ENCODE measurements around the gene WFDC12.

The WFDC12 gene

DNA sequence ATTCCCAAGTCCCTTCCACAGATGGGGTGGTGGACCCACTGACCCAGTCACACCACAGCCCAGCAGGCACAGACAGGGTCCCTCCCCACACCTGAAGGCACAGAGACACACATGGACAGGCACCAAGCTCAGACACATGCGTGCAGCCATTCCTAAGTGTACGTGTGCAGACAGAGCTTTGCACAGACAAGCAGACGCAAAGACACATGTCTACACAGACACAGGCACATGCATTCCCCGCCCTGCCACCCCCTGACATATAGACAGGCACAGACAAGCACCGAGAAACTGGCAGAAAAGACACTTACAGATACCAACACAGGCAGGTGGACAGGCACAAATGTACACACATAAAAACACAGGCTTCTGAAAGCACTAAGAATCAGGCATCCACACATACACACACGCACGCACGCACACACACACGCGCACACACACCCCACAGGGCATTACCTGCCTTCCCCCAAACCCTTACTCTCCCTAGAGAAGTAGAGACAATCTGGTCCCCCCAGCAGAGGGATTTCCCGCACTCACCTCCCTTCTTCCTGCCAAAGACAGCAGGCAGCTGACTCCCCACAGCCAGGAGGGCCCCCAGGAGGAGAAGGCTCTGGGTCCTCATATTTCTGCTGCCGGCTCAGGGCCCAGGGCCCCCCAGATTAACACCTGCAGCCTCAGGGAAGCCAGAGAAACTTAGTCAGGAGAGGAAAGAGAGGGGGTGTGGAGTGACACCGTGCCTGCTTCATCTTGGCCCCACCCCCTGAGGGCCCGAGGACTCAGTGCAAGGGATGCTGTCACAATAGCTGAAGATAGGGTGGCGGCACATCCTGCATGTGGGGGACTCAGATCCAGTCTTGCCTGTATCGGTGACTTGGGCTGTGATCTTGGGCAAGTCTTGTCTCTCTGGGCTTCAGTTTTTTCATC lies 9.5 kb downstream of the WFDC12 start, which contains the start of gene WFDC5:
Gene WFDC5 (minus strand): TSS at position 710 of the 921 bp plus-strand sequence. CDS start 91 bp downstream, at position 619.
- no peak for DNase-seq

DNA sequence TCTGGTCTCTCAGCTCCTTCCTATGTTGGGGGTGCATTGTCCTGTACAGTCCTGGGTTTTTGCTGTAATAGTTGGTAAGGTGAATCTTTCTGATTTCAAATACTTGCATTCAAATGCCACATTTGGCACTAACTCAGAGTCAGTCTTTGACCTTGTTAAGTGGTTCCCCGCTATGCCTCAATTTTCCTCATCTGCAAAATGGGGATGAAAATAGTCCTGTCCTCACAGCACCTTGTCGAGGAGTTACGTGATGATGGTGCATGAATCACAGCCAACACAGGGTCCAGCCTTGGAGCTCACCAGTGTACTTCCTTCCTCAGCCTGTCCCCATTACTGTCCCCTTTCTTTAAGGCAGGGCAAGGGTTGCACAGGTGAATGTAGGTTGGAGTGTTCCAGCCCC lies 10.4 kb downstream of the WFDC12 start:
- DNase-seq = no peak

GRCh38 chr20:45112754-45113153 lies 11.5 kb downstream of the WFDC12 start:
- DNase-seq = no peak

DNA sequence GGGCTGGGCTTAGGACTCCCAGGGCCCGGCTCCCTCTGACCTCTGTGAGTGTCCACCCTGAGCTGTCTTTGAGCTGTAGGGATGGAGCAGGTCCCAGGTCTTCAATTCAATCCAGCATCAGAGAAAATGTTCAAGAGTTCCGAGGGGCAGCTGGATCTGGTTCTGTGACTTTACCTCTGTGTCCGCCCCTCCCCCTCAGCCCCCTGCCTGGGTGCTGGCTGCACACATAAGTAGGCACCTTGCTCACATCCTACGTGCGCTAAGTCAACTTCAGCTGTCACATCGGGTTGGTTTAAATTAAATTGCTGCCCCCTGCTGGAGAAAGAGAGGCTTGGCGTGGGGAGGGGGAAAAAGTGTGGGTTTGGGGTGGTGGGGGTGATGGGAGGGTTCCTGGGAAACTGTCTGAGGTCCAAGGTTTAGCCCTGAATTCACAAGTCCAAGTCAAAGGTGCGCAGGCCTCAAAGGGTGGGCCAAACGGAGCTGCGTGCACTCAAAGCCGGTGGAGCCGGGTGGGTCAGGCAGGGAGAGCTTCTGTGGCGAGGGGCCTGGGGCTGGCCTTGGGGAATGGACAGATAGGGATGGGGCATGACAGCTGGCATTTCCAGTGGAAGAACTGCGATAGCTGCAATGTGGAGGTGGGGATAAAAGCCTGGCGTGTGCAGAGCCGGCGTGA lies 12.3 kb downstream of the WFDC12 start:
- DNase-seq = no peak

DNA sequence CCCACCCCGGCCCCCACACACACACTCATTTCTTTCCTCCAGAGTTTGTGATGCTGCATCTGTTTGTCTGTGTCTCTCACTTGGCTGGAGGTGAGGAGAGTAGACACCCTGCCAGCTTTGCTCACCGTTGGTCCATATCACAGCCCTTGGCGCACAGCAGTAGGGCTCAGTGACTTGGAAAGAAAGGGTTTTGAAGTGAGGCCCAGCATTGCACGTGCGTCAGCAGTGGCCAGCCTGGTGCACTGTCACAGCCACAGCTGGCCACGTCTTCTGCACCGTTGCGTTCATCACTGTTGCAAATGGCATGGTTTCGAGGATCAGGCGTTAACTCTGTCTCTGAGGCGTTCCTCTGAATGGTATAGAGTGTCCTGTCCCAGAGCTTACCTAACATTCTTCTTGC lies 13.0 kb downstream of the WFDC12 start:
- no peak for DNase-seq

DNA sequence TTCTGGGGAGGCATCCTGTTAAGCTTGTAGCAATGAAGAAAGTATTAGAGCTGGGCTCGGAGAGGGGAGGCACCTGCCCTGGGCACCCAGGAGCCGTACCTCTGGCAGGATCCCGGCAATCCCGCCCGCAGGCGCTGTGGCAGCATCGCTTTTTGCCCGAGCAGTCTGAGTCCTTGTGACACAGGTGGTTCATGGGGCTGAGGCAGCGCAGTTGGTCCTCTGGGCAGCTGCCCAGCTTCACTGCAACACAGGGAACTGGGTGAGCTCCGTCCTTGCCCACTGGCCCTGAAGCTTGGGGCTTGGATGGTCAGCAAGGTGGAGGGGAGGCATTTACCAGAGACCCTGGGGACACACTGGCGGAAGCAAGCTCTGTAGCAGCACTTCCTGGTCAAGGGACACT lies 14.0 kb downstream of the WFDC12 start:
- no peak for DNase-seq

- DNase-seq = no peak
Observed at GRCh38 chr20:45109634-45110033, 14.6 kb downstream of the WFDC12 start.

DNA sequence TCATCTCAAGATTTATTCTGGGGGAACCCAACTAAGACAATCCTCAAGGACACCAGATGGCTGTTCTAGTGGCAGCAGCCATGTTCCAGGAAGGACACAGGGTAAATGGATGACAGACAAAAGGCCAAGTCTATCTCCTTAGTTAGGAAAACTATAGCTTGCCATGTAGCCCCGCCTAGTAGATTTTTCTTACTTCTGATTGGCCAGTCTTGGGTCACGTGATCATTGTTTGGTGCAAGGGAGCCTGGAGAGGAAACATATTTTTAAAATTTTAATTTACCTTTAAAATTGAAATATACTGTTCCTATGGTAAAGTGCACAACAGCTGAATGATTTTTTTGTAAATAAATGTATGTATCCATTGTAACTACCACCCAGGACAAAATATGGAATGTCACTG lies 18.9 kb downstream of the WFDC12 start:
- DNase-seq = no peak

- DNase-seq = no peak
Observed at GRCh38 chr20:45104786-45105185, 19.5 kb downstream of the WFDC12 start.

DNA sequence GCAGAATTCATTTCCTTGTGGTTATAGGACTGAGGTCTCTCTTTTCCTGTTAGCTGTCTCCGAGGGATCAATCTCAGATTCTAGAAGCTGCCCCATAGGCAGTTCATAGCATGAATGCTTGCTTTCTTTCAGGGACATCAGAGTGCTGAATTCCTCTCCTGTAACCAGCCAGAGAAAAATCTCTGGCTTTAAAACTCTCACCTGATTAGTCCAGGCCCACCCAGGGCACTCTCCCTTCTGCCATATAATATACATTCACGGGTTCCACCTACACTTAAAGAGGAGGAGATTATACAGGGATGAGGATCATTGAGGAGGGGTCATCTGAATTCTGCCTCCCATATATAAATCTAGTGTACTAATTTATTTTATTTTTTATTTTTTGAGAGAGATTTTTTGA lies 21.2 kb downstream of the WFDC12 start:
- no peak for DNase-seq

- no peak for DNase-seq
Observed at GRCh38 chr20:45101333-45101850, 22.9 kb downstream of the WFDC12 start.

DNA sequence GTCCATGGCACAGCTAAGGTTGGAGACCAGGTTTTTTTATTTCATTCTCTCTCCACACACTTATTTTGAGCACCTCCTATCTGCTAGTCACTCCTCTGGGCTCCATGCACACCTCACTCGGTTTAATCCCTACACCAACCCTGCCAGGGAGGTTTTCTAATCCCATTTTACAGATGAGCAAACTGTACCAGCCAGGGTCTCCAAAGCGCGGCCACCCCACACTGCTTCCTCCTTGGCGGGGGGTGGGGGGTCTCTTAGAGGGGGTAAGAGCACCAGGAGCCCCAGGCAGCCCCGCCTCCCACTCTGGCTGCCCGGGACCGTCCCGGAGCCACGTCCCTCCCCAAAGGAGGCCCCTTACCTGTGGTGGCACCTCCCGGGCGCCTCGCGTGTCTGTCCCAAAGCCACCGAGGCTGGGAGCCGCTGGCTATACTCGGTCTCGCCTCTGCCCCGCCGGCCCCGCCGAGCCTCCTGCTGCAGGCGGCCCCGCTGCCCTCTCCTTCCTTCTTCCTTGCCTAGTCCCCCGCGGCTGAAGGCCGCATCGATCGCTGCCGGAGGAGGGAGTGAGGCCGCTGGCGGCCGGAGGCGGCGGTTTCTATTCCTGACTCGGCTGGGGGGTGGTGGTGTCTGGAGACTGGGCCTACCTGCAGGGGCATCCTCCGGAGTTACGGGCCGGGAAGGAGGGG lies 23.6 kb downstream of the WFDC12 start, which contains the start of gene KCNS1:
Gene KCNS1 (minus strand): TSS at position 565 of the 683 bp plus-strand sequence. CDS start 1,891 bp downstream, outside the sequence.
- no peak for DNase-seq

- no peak for DNase-seq
Observed at GRCh38 chr20:45098103-45098773, 26.0 kb downstream of the WFDC12 start.

GRCh38 chr20:45097485-45098102 lies 26.7 kb downstream of the WFDC12 start:
- peak in 1 of 2 experiments; percentile 21 for DNase-seq

- DNase-seq = no peak
Observed at GRCh38 chr20:45096781-45097180, 27.5 kb downstream of the WFDC12 start.

- DNase-seq = peak; percentile 44 to 57
Observed at GRCh38 chr20:45095805-45096238, 28.4 kb downstream of the WFDC12 start.

DNA sequence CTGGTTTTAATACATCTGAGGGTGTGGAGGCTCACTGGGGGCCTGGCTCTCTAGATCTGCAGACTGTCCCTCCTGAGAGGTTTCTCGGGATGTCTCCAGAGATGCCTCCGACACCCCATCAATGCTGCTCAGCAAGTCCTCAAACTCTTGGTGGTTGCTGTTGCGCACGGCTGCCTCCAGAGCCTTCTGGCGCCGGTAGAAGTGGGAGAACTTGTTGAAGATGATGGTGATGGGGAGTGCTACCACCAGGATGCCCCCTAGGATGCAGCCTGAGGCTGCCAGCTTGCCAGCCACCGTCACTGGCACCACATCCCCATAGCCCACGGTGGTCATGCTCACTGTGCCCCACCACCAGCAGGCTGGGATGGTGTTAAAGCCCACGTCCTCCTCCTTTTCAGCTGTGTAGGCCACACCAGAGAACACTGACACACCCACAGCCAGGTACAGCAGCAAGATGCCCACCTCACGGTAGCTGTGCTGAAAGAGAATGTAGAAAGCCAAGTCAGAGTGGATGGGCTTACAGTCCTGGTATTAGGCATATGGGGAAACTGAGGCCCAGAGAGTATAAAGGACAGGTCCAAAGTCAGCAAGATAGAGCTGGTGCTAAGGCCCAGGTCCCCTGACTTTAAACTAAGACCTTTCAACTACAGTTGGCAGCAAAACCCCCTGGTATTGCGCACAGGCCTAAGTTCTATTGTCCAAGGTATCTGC lies 29.2 kb downstream of the WFDC12 start:
- no peak for DNase-seq

GRCh38 chr20:45094201-45094600 lies 30.1 kb downstream of the WFDC12 start:
- DNase-seq = no peak

GRCh38 chr20:45092898-45093297 lies 31.4 kb downstream of the WFDC12 start:
- no peak for DNase-seq

- DNase-seq = no peak
Observed at GRCh38 chr20:45091366-45091765, 32.9 kb downstream of the WFDC12 start.

DNA sequence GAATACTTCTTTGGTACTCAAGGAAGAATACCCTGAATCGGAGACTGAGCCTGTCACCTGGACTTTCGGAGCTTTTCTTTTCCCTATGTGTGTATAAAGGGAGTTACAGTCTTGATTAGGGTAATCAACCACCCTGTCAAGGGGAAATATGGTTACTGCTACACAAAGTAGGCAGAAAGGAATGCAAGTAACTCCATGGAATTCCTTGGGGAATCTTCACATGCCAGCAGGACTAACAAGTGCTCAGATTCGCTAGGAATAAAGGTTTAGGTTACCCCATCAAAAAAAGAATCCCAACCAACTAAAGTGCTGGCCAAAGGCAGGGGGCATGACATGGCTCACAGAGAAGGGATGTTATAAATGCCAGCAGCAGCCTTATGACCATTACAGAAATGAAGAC lies 33.8 kb downstream of the WFDC12 start:
- DNase-seq = no peak

Measured in activated CD4-positive, alpha-beta T cell treated with anti-CD3 and anti-CD28 coated beads, Interleukin-2, amount 50 U/mL, for 4 hours (primary cell).